GM23338 (cell line): ENCODE measurements around the gene HBZ.

Experiments used
- CREB1 ChIP-seq: fragments of 250-450 bp; sonication (Bioruptor Pico); IDR thresholded peaks from 2 replicates; pipeline ENCODE4 v1.5.0; 2020; ENCODE audit warnings: low read depth, mild to moderate bottlenecking, moderate library complexity
- CTCF ChIP-seq, 2 experiments: fragments of 200-600 bp in 1 of 2; sonication (generic) in 1 of 2; conservative IDR thresholded peaks; 2 replicates each; pipeline versions ENCODE4 v1.5.1 to v1.6.1; 2016 to 2017; ENCODE audit warnings: antibody characterized with exemption in 2 of 2, low read depth in 2 of 2, mild to moderate bottlenecking in 2 of 2, moderate library complexity in 1 of 2
- EZH2 ChIP-seq: fragments of 200-600 bp; sonication (generic); IDR thresholded peaks from one replicate; pipeline ENCODE4 v1.8.0; 2017; ENCODE audit warnings: antibody characterized with exemption, mild to moderate bottlenecking, low read depth; ENCODE audit not compliant: unreplicated experiment
- NANOG ChIP-seq: IDR thresholded peaks from 2 replicates; pipeline ENCODE4 v1.6.1; 2016; ENCODE audit warnings: antibody characterized with exemption, borderline replicate concordance
- POLR2AphosphoS5 ChIP-seq: IDR thresholded peaks from 2 replicates; pipeline ENCODE4 v1.6.1; 2016; ENCODE audit warnings: antibody characterized with exemption, low read depth
- REST ChIP-seq: IDR thresholded peaks from one replicate; pipeline ENCODE4 v1.6.1; 2018; ENCODE audit warnings: antibody characterized with exemption; ENCODE audit not compliant: unreplicated experiment
- STAT1 ChIP-seq: IDR thresholded peaks from one replicate; pipeline ENCODE4 v1.6.1; 2016; ENCODE audit warnings: antibody characterized with exemption; ENCODE audit not compliant: unreplicated experiment

GRCh38 chr16:140175-140857, 12.1 kb upstream of the HBZ start:
- TF ChIP-seq CTCF (conservative IDR thresholded peaks at IDR 0.05; ENCODE audit: low read depth in 2 of 2) (peak in 1 of 2 experiments; percentile 22; a peak in 1 of 4 replicates), EZH2 (no peak), STAT1 (no peak), POLR2AphosphoS5 (no peak), REST (no peak), CREB1 (CRISPR knock-in tag) (no peak), NANOG (no peak)
